ENCODE results near the gene CHD9NB.
A peak's percentile ranks its signal among the peaks of the same experiment; 100 is the strongest.

CHD9NB gene

DNA sequence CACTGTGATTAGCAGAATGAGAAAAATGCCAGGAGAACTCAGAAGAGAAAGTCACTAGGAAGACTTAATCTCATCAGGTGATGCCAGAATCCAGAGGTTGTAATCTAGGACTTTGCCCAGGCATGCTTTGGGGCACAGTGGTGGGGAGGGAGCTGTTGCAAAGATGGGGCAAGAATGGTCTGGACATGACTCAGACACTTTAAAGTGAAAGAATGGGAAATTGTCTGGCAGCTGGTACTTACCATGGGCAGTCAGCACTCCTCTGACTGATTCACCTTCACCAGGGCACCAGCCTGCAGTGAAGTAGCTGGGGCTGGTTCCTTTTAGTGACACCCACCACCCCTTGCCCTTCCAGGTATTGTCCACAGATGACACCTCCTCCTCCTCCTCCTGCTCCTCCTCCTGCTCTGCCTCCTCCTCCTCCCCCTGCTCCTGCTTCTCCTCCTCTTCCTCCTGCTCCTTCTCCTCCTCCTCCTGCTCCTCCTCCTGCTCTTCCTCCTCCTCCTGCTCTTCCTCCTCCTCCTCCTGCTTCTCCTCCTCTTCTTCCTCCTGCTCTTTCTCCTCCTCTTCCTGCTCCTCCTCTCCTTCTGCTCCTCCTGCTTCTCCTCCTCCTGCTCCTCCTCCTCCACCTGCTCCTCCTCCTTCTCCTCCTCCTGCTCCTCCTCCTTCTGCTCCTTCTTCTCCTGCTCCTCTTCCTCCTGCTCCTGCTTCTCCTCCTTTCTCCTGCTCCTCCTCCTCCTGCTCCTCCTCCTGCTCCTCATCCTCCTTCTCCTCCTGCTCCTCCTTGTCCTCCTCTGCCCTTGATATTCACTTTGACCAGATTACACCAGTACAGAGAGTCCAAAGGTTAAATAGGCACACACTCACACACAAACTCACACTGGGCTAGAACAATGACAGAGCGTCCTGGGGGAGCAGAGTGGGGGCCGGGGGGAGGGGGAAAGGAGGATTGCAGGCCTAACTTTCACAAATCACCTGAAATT is at the start of gene CHD9NB:
Gene CHD9NB, minus strand, starts transcription at position 379 of the 983 bp plus-strand sequence. CDS start 8,739 bp downstream, outside the sequence.
- DNase-seq: peak; percentile 69

DNA sequence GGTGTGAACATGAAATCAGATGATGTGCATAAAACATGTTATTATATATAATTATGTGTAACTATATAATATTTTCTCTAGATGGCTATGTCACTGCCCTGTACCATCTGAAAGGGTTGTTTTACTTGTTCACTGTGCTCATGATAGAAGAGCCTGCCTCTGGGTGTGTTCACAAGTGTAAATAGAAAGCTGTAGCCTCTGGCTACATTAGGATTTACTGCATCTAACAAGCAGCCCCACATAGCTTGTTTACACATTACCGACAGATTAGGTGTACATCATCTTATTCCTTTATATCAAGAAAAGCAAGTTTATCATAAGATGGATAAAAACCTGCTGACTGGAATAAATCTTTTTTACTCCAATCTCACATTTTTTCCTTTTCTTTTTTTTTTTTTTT is 48.2 kb upstream of the CHD9NB start:
- no peak for DNase-seq

DNA sequence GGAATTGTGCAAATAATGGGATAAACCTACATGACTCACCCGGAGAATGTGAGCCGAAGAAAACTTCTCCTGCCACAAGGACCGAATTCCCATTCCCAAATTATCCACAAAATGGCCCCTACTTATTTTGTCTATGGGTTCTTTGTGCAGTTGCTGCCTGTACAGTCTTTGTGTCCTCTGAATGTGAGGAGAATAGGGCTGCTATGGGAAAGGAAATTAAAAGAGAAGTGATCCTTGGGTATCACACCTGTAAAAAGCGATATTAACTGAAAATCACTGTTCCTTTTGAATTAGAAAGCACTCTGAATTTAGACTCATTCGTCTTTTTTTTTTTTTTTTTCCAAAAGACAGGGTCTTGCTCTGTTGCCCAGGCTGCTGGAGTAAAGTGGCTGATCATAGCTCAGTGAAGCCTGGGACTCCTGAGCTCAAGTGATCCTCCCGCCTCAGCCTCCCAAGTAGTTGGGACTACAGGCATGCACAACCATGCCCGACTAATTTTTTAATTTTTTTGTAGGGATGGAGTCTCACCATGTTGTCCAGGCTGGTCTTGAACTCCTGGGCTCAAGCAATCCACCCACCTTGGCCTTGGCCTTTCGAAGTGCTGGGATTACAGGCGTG is 47.5 kb upstream of the CHD9NB start:
- DNase-seq: no peak

DNA sequence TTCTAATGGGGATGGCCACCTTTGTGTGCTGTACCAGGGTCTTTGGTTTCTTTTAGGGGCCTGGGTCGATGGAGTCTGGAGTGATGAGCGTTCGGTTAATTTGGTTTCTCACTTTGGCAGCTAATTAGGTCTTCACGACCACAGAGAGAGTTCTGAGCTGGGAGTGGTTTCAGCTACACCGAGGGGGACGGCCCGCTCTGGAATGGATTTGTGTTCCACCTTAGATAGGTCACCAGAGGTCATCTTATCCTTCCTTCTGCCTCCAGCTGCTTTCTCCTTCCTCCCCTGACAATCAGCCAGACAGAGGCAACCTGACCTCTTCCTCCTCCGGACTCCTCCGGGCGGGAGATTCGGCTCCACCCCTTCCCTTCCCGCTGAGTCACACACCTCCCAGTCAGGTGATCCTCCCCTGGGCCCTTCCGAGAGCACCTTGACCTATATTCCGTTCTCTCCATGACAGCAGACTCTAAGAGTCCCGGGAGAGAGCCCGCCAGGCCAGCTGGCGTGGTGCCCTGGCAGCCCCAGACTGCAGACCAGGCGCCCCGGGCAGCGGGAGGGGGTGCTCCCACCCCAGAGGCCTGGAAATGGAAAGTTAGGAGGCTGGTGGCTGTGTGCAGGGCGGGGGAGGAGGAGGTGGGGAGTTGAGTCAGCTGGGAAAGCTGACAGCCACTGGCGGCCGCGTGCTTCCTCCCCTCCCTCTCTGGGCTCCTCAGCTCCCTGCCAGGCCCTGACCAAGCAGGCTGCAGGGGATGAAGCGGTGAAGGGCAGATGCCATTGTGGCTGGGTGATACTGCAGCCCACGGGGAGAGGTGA is 46.8 kb upstream of the CHD9NB start:
- DNase-seq: peak; percentile 87

GRCh38 chr16:53098526-53099317 is 46.0 kb upstream of the CHD9NB start:
- DNase-seq: peak; percentile 66

DNA sequence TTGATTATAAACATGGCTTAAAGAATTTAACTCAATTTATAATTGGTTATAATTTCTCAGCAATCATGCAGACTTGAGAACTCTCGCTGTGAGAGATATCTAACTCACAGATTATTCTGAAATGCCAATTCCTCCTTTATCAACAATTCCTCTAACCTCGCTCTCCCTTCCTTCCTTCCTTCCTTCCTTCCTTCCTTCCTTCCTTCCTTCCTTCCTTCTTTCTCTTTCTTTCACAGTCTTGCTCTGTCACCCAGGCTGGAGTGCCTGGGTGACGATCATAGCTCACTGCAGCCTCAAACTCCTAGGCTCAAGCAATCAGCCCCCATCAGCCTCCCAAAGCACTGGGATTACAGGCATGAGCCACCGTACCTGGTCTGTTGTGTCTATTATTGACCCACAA is 44.5 kb upstream of the CHD9NB start:
- no peak for DNase-seq

DNA sequence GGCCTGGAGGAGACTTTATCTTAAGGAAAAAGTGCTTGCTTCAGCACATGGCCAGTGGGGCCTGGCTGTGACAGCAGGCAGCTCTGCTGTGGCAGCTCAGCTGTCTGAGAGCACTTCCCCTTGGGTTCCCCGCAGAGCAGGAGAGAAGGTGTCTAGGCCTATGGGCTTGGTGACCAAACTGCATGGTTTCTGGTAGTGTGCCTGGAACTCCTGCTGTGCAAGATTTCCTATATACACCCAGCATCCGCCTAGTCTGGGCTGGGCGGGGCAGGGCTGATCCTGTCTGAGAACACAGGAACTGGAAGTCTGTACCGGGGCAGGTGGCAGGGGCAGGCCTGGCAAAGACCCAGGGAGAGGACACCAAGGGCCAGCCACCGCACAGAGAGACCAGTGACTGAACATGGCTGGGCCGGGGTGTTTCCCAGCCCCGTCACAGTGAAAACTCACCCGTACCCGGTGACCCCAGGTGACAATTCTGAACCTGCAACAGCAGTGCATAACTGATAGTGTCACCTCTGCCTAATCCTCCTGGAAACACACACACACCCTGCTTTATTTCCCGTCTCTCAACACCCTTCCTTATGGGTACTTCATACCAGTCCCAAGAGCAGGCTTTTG is 41.4 kb upstream of the CHD9NB start:
- peak; percentile 65 for DNase-seq

DNA sequence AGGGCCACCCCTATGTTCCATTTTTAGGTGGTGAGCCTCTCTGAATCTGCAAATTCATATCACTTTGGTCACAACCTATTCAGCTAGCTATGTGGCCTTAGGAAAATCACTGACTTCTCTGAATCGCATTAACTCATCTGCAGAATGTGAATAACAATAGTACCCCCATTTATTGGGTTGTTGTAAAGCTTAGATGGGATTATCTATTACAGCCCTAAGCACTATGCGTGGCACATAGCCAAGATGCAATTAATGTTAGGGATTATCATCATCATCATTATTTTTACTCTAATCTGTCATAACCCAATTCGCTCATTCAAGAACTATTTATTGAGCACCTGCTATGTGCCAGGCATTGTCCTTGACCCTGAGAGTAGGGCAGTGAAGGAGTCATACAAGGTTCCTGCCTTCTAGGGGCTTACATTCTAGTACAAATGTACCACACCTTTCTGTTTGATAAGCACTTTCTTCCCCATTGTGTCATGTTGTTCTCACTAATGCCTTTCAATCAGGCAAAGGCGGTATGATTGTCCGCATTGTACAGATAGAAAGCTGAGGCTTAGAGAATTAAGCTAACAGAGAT is 40.6 kb upstream of the CHD9NB start:
- peak; percentile 22 for DNase-seq

DNA sequence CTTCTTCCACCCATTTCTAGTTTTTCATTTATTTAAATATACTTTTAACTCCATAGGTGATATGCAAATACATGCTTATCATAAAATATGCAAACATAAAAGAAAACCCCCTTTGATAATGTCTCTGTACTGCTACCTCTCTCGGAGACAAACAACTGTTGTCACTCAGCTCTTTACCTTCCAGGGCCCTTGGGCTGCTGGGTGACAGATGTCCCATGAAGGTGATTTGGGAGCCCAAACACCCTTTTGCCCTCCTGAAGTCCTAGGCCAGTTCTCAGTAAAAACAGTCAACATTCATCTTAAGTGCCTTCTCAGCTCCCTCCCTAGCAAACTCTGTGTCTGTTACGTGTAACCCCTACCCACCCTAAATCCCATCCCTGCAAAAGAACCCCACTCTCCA is 39.6 kb upstream of the CHD9NB start:
- DNase-seq: no peak

GRCh38 chr16:53091466-53092211 is 38.9 kb upstream of the CHD9NB start:
- peak; percentile 25 for DNase-seq

DNA sequence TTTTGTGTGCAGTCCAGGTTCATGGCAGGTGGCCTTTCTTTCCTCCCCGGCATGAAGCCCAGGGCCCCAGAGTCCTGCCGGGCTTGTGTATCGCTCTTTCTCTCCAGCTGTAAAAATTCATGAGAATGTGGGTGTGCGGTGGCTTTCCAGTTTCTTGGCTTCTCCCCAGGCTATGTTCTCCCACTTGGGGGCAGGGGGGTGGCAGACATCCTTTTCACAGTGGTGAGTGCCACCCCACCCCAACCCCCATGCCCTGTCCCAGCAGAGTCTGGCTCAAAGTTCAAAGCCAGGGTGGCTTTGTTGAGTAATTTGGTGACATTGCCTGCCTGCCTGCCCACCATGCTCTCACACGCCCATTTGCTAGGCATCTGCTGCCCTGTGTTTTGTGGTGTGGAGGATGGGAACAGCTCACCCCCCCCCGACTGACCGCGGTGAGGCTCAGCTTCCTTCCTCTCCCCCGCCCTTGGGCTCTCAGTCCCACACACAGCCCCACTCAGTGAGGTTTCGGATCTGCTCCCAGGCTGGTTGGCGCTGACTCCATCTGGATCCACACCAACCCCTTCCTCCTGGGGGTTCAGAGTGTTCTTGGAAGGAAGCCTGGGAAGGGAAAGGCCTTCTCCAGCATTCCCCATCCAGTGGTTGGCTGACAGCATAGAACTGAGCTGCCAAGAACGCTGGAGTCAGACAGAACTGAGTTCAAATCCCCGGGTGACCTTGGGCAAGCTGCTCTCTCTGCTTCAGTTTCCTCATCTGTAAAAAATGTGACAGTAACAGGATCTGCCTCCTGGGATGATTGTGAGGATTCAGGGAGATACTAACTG is 38.1 kb upstream of the CHD9NB start:
- DNase-seq: peak; percentile 36

- DNase-seq: no peak
These were observed 37.5 kb upstream of the CHD9NB start for GRCh38 chr16:53090286-53090590.

DNA sequence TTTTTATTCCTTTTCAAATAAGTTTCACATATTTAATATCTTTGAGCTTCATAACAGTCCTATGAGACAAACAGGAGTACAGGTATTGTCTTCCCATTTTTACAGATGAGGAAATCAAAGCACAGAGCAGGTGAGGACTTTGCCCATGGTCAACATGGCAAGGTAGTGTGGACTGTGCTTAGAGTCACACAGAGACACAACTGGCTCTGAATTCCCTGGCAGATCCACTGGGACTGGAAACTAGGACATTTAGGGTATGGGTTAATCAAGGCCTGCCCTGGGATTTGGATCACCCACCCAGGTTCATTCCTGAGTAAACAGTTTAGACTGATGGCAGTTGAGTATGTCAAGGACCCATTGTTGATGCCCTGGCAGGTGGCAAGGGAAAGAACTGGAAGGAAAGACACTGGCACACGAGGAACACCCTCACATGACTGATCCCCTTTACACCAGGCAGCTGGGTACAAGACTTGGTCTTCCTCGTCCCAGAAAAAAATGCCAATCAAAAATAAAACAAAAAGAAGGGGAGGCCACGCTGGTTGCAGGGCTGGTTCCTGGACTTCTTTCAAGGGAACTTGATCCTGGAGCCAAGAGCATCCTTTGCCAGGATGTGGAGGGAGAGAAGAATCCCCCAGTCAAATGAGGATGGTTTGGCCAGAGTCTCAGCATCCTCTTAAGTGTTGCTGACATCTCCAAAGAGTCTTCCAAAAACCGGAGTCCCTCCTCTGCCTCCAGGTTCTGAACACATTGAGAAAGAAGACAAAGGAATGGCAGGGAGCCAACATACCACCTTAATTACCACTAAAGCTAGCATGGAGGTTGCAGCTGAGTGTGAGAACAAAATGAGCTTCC is 37.0 kb upstream of the CHD9NB start:
- no peak for DNase-seq

GRCh38 chr16:53087101-53087500 is 34.4 kb upstream of the CHD9NB start:
- DNase-seq: no peak

GRCh38 chr16:53085931-53086421 is 33.3 kb upstream of the CHD9NB start:
- DNase-seq: peak; percentile 77

DNA sequence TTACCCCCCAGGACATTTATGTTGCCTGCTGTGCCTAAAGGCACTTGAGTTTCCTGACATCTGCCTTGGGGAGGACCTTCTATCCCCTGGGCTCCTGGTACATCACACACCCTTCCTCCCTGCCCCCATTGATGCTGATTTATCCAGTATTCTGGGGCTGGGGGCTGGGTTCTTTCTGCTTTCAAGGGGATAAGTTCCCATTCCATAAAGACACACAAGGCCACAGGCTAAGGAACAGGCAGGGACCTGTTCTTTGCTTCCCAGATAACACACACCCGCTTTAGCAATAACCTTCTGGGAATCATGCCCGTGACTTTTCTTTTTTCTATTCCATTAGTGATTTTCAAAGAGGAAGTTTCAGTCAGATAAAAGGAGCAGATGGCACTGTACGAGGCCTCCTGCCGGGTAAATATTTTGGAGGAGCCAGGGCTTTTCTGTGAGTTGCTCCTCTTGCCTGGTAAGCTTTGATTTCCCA is 32.7 kb upstream of the CHD9NB start:
- no peak for DNase-seq

DNA sequence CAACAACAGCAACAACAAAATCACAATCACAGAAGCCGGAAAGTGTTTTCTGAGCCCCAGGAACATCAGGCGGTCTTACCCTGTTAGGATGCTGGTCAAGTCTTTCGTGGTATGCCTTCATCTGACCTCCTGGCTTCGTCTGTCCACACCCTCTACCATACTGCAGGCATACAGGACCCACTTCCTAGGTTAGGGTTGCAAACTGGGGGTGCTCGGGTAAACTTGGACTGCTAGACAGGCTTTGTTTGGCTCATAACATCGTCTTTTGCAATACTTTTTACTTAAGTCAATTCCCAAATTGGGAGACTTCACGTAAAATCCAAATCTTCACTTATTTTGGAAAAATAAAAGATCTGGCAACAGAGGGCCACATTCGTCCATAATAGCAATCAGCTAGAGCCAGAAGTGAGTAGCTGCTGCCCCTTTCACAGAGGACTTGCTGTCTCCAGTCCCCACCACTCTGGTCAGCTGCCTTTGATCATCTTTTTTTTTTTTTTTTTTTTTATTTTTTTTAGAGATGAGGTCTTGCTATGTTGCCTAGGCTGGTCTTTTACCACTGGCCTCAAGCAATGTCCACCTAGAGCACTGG is 32.1 kb upstream of the CHD9NB start:
- no peak for DNase-seq

GRCh38 chr16:53084141-53084541 is 31.4 kb upstream of the CHD9NB start:
- DNase-seq: peak; percentile 41
